Measurements from ENCODE around the gene GTF2H1.
"Not testable (repeated sequence)": the region's sequence is repeated elsewhere in the genome, so short reads cannot be mapped to it uniquely, and the experiment has no call there.

The GTF2H1 gene

DNA sequence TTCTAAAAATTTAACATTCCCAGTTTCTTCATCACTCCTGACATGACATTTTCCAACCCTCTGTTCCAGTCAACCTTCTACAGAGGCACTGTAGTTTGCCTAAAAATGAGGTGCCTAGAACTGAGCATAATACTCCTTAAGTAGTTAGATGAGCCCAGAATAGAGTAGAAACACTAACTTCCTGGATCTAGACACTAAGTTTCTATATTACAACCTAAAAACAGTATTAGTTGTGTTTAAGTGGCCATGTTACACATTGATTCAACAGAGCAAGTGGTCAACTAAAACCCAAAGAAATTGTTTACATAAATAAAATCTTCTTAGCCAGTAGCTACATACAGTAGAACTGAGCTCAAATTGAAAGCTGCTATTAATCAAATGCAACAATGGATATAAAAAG is 1.8 kb upstream of the GTF2H1 start:
- no peak for DNase-seq

GRCh38 chr11:18321578-18321968 is 794 bp upstream of the GTF2H1 start:
- no peak for DNase-seq

GRCh38 chr11:18322818-18323570 is 627 bp downstream of the GTF2H1 start:
- DNase-seq: no peak

GRCh38 chr11:18323881-18324280 is 1.5 kb downstream of the GTF2H1 start:
- DNase-seq: not testable (repeated sequence)

- no peak for DNase-seq
Measured at GRCh38 chr11:18324381-18324780, 2.0 kb downstream of the GTF2H1 start.

GRCh38 chr11:18329196-18329870 is 7.0 kb downstream of the GTF2H1 start:
- DNase-seq: no peak

DNA sequence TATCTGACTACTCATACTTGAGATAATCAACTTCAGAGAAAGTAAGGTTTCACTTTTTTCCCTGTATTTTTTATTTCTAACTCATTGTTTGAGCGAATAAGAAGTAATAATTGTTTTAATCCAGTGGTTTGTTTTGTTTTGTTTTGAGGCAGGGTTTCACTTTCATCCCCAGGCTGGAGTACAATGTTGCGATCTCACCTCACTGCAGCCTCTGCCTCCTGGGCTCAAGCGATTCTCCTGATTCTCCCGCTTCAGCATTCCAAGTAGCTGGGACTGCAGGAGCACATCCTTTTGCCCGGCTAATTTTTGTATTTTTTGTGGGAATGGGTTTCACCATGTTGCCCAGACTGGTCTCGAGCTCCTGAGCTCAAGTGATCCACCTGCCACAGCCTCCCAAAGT is 8.6 kb downstream of the GTF2H1 start:
- no peak for DNase-seq

GRCh38 chr11:18332302-18332701 is 9.9 kb downstream of the GTF2H1 start:
- DNase-seq: peak; percentile 70

GRCh38 chr11:18332891-18333290 is 10.5 kb downstream of the GTF2H1 start:
- peak; percentile 52 for DNase-seq

- DNase-seq: no peak
Measured at GRCh38 chr11:18347471-18348125, 25.2 kb downstream of the GTF2H1 start.

GRCh38 chr11:18352581-18352980 is 30.2 kb downstream of the GTF2H1 start:
- no peak for DNase-seq

DNA sequence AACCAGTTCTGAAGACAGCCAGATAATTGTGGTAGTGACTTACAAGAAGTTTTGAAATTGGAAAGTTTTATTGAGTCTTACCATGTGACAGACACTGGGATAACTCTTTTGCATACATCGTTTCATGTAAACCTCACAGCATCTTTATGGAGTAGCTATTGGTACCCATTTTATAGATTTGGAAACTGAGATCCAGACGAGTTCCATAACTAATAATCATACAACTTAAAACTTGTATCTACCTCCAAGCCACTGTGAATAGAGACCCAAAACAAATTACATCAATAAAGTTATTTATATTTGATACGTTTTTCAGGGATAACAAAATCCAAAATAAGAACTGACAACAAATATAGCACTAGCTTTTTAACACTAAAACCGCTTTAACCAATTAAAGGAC is 36.3 kb downstream of the GTF2H1 start:
- DNase-seq: no peak

DNA sequence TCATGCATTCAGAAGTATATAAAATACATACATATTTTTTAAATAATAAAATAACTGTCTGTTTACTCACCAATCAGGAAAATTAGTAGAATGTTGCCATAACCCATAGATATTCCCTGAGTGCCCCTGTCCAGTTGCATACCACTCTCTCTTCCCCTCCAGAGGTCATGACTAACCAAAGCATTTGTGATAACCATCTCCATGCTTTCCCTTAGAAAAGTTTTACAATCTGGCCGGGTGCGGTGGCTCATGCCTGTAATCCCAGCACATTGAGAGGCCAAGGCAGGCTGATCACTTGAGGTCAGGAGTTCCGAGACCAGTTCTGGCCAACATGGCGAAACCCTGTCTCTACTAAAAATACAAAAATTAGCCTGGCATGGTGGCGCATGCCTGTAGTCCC is 38.8 kb downstream of the GTF2H1 start:
- no peak for DNase-seq

- DNase-seq: no peak
Measured at GRCh38 chr11:18364495-18365073, 42.2 kb downstream of the GTF2H1 start.

DNA sequence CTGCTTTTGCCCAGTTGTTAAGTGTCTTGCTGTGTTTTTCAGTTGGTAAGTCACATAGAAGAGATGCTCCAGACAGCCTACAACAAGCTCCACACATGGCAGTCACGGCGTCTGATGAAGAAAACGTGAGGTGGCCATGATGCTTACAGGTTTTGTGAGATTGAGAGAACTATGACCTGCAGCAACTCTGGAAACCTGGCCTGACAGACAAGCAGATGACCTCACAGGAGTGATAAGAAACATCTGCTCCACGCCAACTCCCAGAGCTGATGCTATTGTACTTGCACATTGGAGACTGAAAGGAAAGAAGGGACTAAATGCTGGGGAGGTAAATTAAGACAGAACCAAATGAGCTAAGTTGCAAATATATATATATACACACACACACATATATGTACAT is 43.4 kb downstream of the GTF2H1 start:
- no peak for DNase-seq

GRCh38 chr11:18366286-18366685 is 43.9 kb downstream of the GTF2H1 start:
- DNase-seq: no peak

GRCh38 chr11:18367431-18367830 is 45.1 kb downstream of the GTF2H1 start:
- DNase-seq: no peak

GRCh38 chr11:18368221-18368620 is 45.9 kb downstream of the GTF2H1 start:
- DNase-seq: no peak

DNA sequence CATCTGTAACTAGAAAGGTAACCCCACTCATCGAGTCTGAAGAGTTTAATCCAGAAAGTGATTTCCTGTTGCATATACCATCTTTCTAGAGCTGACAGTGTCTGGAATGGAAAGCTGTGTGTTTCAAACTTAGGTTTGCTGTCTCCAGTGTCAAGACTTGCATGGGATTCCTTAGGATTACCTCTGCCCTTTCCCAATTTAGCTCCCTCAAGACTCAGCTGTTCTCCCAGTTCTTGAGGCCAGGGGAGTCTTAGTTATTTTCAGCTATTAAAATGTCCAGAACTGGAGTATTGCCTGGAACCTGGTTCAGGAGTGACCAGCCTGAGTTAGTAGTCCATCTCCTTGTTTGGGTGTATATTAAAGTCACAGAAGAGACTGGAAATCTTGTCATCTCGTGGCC is 47.0 kb downstream of the GTF2H1 start:
- no peak for DNase-seq

DNA sequence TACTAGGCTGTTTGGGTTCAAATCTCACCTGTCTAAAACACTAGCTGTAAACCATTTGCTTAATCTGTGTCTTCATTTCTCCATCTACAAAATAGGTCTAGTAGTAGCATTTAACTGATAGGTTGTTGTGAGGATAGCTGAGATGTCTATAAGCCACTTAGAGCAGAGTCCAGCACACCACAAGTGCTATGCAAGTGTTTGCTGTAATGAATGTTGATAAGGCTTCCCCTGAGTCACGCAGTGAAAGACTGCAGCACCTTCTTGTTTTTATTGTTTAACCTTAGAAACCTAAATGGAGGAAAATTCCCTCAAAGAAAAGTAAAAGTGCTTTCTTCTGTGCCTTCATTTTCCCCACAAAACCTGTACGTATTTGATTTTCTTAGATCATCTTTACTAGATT is 48.9 kb downstream of the GTF2H1 start:
- no peak for DNase-seq

DNA sequence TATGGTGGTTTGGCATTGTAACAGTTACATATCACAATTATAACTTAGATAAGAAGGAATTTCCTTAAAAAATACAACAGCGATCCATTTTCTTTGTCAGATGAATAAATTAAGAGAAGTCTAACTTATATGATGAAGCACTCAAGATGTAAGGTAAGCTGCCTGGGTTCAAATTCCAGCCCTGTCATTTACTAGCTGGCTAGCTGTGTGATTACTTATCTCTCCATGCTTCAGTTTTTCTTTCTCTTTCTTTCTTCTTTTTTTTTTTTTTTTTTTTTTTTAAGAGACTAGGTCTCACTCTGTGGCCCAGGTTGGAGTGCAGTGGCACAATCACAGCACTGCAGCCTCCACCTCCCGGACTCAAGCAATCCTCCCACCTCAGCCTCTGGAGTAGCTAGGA is 49.8 kb downstream of the GTF2H1 start:
- DNase-seq: no peak

DNA sequence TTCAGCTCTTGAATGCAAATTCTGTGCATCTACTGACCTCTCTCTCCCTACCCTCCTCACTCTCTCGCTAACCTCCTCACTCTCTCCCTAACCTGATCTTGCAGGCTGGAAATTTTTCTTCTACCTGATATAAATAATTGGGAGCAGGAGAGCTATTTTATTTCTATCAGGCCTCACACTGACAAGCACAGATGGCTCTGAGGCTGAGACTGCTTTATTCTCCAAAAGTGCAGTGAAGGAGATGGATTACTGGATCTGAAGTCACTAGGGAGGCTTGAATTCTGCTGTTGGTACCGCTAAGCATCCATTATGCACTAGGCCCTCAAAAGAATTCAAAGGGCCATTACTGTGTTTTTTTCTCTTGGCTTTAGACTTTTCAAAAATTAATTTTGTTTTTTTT is 52.6 kb downstream of the GTF2H1 start:
- no peak for DNase-seq

GRCh38 chr11:18375941-18376340 is 53.6 kb downstream of the GTF2H1 start:
- no peak for DNase-seq

- no peak for DNase-seq
Measured at GRCh38 chr11:18379201-18379600, 56.8 kb downstream of the GTF2H1 start.
